CMK (cell line): ENCODE measurements around the gene CAPG.
"Not testable (repeated sequence)": the region's sequence is repeated elsewhere in the genome, so short reads cannot be mapped to it uniquely, and the experiment has no call there.

Experiments
- DNase-seq: peaks from one replicate; pipeline ENCODE4 v3.0.0-alpha.2; 2010; ENCODE audit warnings: low read depth

CAPG gene

DNA sequence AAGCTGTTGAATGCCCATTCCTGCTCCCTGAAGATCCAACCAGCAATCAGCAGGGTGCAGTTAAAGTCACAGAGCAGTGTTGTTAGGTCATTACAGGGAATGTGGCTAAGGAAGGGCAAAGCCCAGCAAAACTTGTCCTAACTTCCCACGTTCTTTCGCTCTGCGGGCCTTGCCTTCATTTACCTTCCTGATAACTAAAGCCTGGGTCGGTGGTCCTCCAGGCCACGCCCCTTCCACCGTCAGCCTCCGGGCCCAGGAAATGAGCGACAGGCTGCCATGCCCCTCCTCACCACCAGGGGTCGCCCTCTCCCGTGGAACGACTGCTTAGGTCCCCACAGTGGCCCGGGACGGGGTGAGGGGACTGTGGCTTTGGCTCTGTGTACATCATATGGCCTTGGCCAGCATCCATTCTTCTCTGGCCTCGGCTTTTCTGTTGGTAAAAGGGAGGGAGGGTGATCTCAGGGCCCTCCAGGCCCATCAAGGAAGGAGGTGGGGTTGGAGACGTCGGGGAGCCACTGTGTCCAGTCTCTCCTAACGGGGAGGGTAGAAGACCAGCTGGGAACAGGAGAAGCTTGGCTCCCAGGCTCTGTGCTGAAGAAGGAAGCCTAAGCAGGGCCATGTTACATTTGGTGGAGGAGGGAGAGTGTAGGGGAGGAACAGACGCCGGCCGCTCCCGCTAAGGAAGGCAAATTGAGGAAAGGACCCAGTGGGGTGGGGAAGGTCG is 10.5 kb upstream of the CAPG start:
- DNase-seq = peak; percentile 68

DNA sequence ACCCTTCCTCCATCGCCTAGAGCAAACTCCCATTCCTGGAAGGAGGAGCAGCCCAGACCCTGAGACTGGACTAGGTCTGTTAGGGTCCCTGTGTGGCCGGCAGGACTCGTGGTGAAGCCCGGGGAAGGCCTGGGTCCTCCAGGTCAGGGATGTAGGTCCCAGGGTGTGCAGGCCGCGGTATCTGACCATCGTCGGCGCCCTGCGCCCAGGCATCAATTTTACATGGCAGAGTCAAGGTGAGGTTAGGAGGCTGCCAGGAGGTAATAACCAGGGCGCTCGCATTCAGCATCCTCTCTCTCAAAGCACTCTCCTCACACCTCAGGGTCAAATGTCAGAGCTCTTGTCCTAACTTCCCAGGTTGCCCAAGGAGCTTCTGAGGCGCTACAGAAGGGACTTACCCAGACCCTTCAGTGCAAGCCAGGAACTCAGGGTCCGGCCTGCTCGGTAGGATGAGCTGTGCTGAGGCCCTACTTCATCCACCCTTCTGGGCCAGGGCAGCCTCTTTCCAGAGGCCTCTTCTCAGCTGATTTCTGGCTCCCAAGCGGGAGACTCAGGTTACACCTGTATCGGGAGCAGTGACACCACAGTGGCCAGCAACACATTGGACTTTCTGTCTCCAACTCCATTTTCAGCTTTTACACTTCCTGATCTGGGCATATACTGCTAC is 9.0 kb upstream of the CAPG start:
- no peak for DNase-seq

DNA sequence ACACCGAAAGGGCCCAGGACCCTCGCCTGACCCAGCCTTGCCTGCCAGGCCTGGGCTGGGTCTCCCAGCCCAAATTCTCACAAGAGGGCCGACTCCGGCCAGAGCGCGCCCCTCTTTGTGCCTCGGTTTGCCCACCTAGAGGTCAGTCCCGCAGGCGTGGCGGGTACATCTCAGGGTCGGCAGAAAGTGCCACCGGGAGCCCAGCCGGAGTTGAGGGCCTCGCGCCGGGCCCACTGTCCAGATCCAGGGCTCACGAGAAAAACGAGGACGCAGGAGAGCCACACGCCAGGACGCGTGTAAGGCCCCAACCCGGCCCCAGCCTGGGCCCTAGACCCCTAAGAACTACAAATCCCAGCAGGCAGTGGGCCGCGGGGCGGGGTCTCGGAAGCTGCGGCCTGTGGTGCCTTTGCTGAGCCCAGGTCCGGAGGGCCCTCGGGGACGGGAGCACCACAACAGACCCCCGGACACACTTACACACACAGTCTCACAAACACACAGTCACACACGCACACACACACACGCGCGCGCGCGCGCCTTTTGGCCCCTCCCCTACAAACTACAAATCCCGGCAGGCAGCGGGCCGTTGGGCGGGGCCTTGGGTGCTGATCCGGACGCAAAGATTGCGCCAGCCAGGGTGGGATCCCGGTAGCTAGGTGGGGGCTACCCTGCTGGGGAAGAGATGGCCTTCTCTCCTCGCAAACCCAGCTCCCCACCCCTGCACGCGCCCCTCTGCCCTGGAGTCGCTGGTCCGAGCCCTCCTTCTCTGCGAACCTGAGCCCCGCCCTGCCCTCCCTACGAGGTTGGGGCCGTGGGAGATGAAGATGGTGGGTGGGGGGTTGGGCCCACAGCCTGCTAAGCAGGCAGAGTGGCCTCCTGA is 8.2 kb upstream of the CAPG start, which contains the start of gene SH2D6:
TSS of gene SH2D6 (plus strand) at position 583 of the 877 bp plus-strand sequence. CDS start 10,752 bp downstream, outside the sequence.
- DNase-seq = peak; percentile 77

DNA sequence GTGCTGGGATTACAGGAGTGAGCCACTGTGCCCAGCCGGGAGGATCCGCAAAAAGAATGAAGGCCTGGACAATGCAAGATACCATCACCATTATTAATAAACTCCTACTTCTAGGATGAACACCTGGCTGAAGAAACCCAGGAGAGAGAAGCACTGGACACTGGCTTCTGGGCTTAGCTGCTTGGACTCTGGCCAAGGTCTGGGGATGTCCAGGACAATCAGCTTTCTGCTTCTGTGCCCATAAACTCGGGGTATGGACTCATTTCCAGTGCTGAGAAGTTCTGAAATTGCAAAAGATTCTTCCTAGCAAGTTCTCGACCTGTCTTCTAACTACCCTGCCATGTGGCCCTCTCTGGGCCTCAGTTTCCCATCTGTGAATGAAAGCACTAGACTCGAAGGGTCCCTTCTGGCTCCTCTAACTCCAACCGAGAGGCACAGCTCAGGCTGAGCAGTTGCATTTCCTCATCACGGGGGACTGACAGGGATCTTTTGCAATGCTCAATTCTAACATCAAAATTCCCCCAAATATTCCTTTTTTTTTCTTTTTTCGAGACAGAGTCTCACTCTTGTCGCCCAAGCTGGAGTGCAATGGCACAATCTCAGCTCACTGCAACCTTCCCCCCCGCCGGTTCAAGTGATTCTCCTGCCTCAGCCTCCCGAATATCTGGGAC is 5.9 kb upstream of the CAPG start:
- no peak for DNase-seq

DNA sequence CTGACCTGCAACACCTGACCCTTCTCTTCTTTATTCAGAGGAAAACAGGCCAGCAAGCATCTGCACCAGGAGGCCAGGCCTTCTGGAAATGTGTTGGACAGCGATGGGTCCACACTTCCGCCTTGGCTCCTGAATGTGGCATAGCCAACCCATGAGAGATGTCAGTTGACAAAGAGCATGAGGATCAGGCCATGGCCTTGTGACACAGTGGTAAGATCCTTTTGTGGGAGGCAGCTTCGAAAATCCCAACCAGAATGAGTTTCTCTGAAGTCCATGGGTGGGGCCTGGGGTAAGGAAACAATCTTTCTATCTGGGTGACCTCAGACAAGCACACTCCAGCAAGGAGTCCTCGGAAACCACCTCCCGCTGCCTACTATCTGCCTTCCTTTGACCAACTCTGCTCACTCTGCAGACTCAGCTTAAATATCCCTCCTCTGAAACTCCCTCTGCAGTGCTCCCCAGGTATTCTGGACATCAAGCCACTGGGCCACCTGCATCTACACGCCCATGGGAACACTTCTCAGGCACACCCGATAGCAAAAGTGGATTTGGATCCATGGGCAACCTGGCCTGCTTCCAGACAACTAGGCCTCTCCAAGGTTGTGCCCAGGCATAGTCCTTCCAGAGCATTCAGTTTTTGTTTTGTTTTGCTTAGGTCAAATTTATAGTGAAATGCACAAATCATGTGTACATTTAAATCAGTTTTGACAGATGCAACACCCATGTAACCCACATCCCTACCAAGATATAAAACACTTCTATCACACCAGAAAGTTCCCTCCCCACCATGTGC is 4.8 kb upstream of the CAPG start:
- DNase-seq = peak; percentile 34

DNA sequence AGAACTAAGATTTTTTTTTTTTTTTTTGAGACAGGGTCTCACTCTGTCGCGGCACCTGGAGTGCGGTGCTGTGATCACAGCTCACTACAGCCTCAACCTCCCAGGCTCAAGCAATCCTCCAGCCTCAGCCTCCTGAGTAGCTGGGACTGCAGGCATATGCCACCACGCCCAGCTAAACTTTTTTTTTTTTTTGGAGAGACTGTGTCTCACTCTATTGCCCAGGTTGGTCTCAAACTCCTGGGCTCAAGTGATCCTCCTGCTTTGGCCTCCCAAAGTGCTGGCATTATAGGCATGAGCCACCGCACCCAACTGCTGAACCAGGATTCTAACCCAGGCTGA is 4.2 kb upstream of the CAPG start:
- DNase-seq = not testable (repeated sequence)

DNA sequence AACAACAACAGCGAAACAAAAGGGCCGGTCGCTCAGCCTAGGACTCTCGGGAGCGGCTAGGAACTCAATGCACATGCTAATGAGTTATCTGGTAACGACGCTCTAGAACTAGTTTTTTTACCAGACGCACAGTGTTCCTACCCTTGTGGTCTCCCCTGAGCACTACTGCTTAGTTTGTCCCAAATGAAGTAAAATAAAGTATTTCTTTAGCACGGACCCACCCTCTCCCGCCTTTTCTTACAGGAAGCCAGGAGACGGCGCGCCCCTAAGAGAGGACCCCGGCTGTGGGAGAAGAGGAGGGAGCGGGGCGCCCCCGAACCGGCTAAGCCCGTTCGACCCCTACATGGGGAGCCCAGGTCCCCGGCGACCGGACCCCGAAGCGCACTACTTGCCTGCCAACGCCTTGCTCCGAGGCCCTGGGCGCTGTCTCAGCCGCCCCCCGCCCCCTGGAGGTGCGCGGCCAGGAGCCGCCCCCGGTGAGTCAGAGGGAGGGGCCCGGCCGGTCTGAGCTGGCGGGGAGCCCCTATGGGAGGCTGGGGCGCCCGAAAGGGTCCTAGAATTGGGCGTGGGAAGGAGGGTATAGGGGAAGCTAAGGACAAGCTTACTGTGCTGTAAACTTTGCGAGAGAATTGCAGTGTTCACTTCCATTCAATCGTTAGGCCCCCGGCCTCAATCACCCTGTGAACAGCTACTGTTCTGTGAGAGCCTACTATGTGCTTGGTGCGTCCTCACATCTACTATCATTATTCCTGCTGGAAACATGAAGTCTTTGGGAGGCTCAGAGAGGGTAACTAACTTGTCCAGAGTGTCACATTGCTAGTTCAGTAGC is 3.6 kb upstream of the CAPG start:
- DNase-seq = no peak

DNA sequence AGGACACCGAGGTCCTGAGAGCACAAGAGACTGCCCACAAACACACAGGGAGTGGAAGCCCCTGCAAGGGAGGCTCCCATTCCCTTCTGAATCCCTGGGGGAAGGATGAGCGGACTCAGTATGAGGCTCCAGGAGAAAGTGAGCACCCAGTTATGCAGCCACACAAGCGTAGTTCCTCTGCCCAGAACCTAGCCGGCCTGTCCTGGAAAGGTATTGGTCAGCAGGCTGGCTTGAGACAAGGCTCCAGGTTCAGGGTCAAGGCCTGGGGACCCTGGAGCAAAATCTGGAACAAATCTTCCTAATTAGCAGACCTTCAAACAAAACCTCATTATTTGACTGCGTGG is 1.2 kb upstream of the CAPG start:
- DNase-seq = no peak

DNA sequence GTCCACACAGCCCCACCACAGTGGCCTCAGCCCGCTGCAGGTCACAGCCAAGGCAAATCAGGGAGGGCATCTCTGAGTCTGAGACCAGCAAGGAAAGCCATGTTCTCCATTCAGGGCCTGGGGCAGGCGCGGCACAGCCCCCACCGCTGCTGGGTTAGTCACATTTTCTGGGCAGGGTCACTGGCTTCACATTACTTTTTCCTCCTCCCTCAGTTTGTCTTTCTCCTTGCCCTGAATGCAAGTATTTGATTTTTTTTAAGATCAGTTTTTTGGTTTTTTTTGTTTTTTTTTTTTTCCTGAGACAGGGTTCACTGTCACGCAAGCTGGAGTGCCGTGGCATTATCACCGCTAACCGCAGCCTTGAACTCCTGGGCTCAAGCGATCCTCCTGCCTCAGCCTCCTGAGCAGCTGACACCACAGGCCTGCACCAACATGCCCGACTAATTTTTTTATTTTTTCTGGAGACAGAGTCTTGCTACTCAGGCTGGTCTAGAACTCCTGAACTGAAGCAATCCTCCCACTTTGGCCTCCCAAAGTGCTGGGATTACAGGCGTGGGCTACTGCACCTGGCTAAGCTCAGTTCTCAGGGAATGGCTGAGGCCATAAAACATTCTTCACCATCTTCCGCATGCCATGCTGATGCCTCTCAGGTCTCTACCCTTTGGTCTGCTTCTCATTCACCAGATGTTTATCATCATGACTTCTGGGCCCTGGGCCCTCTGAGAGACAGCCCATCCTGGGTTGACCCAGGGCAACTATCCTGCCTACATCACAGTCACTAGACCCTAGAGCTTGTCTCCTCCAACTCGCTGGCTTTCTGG is 628 bp upstream of the CAPG start:
- no peak for DNase-seq

DNA sequence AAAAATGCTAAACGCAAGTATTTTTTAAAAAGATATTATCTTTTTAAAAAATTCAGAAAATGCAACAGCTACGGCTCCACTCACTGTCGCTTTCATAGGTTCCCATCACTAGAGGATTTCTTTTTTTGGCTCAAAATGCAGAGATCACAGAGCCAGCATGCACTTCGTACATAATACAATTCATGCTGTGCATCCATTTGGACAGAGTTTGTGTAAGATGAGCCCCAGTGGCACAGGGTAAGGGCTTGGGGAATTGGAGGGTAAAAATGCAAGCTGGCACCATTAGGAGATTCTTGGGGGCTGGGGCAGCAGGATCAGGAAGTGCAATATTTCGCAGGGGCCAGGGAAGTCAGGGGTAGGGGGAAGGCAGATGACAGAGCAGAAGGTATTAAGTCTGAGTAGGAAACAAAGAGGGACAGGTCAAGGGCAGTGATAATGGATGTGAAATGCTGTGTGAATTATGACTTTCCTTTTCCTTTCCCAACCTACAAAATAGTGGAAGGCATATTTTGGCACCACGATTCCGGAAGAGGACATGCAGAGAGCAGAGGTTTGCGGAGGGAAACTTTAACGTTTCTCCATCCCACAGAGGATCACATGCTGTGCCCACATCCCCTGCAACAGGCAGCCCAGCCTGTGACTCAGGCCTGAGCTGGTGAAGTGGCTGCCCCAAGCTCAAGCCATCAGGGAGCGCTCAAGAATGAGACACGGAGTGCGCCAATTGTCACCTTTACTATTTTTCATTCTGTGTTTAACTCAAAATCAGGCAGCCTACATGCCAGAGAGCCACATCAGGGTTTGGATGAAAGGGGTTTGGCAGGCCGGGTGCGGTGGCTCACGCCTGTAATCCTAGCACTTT is 4.7 kb downstream of the CAPG start:
- no peak for DNase-seq

DNA sequence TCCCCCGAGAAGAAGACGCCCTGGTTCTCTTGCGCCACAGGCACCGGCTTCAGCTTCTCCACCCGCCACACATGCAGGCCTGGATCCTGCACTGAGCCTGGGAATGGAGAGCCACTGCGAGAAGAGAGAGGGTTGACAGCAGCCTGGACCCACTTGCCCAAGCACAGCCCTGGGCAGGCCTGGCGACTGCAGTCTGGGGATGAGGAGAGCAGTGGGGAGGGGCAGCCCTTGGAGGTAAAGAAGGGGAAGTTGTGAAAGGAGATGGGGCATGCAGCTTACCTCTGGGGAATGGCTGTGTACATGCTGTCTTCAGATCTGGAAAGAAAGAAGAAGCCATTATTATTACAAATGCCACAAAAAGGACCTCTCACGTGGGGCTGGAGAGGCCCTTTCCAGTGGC is 8.3 kb downstream of the CAPG start:
- DNase-seq = no peak

DNA sequence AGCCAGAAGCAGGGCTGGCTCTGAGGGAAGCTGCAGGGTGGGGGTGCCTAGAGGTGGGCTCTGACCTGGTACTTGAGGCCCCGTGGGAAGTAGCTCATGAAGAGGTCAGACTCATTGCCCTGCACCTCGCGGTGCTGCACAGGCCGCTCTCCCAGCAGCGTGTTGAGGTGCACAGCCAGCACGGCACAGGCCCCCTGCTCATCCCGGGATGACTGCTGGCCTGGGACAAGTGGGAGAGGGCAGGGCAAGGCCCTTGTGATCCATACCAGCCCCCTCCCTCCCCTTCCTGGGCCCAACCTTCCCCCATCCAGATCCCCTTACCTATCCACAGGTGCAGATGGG is 8.7 kb downstream of the CAPG start:
- no peak for DNase-seq

DNA sequence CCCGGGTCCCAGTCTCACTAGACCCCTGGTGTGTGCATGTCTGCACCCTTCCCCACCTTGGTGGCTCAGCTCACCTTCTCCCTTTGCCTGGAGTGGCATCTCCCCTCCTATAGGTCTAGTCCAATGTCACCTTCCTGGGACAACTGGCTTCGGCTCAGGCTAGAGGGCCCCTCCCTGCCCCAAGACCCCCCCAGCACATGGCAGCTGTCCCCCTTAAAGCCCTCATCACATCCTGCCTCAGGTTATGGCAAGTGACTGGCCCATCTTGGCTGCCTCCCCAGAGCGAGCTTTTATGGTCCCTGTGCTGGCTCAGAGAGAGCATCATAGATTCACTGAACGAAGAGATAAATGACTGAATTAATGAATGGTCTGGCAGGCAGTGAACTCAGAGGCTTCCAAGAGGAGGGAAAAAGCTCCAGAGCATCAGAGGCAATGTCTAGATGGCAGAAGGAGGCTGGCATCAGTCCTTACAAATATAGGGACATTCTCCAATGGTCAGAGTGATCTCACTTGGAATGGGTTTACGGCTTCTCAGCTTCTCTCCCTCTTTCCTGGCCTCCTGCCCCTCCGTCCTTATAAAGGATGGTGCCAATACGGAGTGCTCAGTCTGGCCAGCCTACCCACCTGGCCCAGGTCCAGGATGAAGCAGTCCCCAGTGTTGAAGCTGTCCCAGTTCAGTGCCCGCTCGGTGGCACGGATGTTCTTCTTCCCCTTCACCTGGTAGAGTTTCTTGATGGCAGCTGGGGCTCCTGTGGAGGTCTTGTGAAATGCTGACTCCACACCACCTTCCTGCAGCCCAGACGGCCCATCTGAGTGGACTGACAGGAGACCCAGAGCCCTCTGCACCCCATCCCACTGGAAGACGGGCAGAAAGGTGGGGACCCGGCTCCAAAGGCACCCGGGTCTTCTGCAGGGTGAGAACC is 9.4 kb downstream of the CAPG start:
- no peak for DNase-seq

DNA sequence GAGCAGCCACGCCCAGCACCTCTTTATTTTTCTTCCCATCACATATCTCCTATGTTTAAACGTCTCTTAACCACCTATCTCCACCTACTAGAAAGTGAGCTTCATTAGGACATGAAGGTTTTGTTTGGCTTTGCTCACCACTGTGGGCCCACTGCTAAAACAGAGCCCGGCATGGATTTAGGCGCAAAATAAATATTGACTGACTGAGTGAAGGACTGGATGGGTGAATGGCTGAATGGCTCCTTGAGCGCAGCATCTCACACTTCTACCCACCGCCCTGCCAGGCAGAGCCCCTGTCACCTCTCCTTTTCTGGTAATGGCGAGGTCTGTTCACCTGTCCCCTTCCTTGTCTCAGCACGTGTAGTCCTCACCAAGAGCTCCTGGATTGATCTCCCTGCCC is 10.1 kb downstream of the CAPG start:
- DNase-seq = no peak

DNA sequence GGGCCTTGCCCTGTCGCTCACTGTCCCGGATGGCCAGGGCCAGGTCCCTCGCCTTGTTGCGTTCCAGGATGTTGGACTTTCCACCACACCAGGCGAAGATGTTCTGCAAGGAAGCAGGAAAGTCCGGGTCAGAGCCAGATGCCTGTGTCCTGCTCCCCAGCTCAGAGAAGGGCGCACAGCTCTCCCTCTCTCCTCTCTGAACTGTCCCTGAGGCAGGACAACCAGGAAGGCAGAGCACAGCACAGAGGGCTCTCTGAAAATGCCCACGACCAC is 11.0 kb downstream of the CAPG start:
- DNase-seq = no peak

DNA sequence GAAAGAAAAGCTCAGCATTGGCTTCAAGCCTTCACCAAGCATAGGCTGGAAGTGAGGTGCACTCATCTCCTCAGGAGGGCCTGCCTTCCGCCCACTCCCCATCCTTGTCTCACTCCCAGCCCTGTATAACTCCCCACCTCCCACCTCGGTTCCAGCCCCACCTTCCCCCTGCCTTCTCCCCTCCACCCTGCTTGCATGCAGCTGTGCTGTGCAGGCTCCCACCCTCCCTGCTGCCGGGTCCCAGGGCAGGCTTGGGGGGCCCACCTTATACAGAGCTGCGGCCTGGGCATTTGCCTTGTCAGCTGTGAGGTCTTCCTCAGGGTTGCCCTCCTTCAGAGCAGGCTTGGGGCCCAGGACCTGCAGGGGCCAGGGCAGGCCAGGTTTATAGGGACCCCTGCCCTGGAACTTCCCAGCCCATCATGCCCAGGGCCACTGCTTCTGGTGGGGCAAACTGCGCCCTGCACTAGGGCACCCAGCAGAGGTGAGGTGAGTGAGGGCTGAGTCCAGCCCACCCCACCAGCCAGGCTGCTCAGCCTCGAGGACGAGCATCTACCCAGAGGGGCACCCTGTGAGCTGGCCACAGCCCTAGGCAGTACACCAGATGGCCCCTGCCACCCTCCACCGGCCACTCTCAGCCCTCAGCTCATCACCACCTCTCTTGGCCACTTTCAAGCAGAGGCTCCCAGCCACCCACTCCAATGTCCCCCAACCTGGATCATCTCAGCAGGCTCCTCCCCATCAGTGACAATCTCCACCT is 11.6 kb downstream of the CAPG start:
- DNase-seq = no peak

DNA sequence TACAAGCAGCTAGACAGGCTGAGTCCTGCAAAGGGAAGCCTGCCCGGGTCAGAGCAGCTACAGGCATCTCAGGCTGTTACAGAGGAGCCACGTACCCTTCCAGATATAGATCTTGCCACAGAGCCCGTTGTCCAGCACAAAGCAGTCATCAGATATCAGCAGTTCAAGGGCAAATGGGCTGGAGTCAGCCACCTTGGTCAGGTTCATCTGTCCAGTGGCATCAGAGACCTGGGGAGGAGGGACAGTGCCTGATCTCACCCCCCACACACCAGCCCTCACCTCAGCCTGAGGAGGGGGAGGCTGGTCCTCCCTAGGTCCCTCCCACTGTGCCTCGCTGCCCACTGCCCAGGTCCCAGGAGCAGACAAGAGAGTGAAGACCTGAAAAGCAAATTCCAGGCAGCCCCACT is 12.2 kb downstream of the CAPG start:
- no peak for DNase-seq
